Putamen (tissue), 1 donor: ENCODE data around the gene NME7.
A peak's percentile ranks its signal among the peaks of the same experiment; 100 is the strongest.
"Not testable (repeated sequence)": the region's sequence is repeated elsewhere in the genome, so short reads cannot be mapped to it uniquely, and the experiment has no call there.

Source experiments
- DNase-seq: peaks from one replicate; pipeline ENCODE4 v3.0.0-alpha.2; 2016; ENCODE audit warnings: low spot score

NME7 gene

DNA sequence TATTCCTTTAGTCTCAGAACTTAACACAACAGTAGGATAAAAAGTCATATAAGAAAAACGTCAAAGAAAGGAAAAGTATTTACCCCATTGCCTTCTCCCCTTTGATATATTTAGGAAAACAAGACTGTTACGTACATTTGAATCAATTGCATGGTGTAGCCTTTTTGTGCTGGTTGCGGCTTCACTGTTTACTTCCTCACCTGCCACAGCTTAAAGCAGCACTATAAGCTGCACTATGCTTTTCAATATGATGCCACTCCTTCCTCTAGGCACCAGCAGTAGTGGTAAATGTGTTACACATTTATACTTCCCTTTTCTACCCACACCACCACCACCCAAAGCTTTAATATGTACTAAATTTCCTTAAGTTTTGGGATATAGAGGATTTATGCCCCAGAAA, 150.0 kb downstream of the NME7 start:
- no peak for DNase-seq

DNA sequence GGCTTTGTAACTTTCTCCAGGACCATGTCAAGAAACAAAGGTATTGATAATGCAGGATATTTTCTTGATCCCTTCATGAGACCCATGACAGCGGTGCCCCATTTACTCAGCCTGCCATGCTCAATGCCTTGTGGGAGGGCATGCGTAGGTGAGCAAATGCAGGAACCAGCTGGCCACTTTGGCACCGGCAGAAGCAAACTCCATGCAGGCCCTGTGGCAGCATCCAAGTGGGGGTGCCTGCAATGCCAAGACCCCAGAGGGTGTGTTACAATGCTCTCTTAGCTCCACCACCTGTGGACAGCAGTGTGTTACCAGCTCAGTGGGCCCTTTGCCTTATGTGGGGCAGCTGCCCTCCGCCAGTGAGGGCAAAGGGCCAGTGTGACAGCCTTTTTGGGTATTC, 153.0 kb downstream of the NME7 start:
- no peak for DNase-seq

DNA sequence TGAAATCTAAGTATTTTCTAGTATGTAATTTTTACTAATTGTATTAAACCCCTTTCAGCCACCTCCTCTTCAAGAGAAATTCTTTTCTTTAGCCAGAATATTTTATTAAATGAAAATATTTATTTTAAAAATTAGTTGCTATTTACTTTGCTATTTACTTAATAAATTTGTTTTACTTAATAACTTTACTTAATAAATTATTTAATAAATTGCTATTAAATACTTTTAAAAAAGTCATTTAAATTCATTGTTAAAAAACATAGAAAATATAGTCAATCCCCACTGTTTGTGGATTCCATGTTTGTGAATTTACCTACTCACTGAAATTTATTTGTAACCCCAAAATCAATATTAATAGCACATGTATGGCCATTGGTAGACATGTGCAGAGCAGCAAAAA, 155.5 kb downstream of the NME7 start:
- no peak for DNase-seq

DNA sequence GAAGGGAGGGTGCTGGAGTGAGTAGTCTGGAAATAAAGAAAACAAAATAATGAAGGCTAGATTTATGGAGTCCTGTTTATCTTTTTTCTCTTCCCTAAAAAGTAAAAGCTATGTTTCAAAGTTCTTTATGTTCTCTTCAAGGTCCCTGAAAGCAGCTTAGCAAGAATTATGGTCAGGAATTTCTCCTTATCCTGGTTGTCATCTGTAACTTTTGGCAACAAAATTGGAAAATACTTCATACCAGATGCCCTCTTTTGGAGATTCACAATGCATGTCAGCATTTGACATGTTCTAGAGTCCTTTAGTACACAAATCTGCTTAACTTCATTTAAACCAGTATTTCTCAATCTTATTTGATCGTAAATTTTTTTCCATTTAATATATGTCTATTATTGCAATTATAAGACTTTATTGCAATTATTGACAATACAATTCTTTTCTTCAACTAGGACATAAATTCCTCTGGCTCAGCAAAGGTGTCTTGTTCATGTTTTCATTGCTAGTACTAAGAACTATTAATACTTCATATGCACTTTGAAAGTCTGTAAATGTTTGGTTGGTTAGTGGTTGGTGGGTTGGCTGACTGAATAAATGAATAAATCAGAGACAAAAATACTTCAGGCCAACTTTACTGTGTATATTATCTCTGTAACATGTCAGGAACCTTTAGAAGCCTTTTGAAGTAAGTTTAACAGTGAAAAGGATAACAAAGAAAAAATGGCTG, 159.6 kb downstream of the NME7 start:
- DNase-seq: no peak

DNA sequence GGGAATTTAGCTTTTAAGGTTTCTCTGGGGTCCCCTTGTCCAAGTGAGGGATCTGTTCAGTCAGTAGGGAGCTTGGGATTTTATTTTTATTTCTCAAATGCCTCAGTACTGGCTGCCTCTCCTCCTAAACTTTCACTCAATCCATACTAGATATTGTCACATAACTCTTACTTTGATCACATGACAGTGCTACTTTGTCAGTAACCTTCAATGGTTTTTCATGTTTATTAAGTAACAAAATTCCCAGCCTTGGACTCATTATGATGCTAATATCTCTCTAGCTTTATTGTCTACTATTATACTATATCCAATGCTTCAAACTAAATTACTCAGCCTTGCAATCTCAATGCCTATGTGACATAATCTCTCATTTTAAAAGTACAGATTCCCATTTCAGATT, 163.4 kb downstream of the NME7 start:
- no peak for DNase-seq

DNA sequence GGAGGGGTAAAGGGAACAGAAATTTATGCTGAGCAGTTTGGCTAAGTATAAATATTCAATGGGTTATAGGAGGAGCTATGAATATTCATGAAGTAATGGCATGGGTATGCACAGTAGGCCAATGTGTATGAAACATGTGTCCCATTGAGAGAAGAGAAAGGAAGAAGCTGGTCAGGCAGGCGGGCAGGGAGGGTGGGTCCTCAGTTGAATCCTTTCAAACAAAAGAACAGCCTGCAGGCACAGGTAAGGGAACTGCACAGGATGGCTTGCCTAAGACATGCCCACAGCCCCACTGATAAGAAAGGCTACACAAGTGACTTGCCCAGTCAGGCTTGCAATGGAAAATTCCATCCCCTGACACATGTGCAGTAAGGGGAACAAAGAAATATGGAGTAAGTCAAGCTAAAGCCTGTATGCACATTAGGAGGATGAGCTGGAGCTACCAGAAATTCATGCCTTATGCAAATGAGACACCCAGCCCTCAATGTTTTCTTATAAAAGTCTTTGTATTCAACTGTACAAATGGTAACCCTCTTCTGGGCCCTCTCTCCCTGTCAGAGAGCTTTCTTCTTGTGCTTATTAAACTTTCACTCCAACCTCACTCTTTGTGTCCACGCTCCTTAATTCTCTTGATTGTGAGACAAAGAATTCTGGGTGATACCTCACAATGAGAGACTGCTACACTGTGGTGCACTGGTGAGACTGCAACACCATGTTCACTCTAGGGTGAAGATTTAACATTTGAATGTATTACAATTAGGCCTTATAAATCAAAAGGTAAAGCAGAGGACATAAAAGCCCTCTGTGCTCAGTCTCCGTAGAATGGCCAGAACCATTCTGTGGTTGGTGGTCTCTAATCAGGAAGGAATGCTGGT, 164.6 kb downstream of the NME7 start:
- DNase-seq: no peak

DNA sequence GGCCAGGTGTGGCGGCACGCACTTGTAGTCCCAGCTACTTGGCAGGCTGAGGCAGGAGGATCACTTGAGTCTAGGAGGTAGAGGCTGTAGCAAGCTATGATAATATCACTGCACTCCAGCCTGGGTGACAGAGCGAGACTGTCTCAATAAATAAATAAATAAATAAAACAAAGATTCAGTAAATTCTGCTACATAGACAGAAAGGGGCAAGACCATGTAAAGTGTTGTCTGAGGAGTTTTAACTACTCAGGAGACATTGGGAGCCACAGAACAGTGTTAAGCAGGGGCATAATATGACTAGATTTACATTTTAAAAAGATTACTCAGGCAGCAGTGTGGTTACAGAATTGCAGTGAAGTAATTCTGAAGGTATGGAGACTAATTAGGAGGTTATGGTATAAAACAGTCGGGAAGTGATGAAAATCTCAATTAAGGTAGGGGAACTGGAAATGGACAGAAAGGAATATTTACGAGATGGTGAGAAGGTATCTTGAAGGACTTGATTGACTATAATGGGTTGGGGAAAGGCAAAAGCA, 166.4 kb downstream of the NME7 start:
- no peak for DNase-seq

DNA sequence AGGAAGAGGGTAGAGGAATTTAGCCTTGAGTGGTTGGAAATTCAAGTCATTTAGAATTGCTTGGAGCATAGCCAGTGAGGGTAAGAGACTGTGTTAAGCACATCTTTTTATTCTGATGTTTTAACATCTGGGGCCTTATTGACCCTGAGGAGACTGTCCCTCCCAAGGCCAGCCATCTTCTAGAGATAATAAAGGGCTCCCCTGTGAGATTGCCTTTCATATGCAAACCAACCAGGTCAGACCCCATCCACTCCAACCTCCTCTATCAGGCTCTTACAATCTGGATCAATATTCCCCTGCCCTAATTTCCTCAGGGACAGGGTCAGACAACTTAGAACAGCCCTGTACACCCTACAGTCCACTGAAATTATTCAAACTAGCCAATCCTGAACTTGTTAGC, 167.3 kb downstream of the NME7 start:
- DNase-seq: no peak

DNA sequence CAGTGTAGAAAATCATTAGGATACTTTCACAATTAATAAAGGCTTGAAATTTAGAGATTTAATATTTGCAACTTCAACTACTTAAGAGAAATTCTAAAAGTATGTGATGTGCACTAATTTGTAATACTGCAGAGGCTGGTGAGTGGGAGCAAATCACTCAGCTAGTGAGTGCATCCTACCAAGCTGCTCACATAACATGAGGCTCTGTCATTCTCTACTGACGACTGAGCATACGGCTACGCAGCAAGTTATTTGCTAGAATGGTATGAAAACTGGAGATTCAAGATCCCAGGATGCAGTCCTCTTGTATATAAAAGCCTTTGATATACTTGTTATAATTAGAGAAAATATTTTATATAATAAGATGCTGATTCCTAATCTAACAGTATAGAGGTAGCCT, 171.0 kb downstream of the NME7 start:
- DNase-seq: peak; percentile 67

DNA sequence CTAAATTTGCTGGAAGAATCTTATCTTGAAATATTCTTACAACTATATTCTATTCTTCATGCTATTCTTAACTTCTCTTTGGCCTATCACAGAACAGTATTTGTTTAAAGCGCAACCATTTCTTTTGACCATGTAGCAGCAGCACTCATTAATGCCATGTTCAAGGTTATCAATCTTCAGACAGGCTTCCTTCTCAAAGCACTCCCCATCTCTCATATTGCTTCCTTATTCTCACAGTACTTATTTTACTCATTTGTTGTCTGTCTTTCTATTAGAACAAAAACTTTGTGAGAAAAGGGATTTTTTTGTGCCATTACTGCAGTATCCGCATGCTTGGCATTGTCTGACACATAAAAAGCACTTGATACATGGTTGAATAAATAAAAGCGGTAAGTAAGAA, 171.4 kb downstream of the NME7 start:
- DNase-seq: no peak

DNA sequence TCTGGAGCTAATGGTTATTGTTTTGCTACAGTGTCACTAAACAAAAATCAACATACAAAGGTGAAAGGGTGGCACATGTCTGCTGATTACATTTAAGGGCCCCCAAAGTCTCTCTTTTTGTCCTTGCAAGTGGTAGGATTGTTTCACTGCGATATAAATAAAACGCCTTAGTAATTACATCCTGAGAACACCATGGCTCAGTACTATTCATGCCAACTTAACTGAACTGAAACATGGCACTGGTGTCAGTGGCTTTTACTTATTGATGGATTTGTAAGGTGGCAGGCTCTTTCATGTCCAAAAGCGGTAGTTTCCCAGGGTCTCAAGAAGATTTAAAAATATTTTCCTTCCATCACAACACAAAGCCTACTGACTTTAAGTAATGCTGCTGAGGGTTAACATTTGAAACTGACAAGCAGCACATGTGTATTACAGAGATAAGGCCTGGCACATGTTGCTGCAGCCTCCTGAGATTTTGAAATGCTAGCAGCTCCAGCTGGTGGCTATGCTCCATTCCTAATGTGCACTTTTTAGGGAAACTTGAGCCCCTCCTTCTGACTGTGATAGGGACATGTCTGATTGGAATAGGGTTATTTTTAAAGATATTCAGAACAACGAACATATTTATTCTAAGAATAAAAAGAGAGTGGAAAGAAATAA, 174.3 kb downstream of the NME7 start:
- no peak for DNase-seq

DNA sequence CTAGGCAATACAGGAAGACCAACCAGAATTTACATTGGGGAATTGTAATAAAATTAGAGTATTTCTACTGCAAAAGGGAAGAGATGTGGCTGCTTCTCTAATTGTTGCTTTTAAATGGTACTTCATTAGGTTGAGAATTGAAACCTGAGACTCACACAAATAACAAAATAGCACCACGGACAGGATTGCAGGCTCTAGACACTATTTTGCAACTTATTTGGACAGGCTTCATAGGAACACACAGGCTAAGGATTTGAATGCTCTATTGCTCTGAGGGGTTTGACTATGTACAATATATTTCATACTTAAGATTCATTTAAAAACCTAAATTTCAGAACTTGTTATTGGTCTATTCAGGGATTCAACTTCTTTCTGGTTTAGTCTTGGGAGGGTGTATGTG, 181.5 kb downstream of the NME7 start:
- no peak for DNase-seq

DNA sequence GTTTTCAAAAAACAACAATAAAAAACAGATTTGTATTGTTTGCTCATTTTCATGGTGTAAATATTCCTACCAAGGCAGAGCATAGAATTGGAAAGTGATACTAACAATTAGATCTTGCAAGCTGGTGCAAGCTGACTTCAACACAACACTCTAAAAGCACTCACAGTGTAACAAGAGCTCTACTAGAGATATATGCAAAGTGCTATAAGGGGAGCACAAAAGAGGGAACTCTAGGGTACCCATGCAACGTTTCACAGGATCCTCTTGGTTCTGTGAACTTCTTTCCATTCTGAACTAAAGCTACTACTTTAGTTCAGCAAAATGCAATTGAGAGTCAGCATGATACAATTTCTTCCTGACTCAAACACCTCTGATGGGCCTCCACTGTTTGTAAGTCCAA, 182.8 kb downstream of the NME7 start:
- no peak for DNase-seq

DNA sequence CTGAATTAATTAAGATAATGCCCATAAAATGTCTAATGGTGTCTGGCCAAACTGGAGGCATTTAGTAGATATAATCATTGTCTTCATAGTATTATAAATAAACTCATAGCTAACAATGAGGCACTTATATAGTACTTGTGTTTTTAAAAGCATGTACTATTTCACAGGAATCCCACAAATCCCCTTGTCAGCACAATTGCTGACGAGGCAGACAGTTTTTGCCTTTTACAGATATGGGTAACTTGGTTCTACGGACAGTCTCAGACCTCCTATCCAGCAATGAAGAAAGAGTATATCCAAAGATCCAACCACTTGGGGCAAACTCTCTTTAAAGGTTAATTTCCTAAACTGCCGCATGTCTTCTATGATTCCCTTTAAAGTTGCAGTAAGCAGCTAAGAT, 187.4 kb downstream of the NME7 start:
- DNase-seq: no peak

DNA sequence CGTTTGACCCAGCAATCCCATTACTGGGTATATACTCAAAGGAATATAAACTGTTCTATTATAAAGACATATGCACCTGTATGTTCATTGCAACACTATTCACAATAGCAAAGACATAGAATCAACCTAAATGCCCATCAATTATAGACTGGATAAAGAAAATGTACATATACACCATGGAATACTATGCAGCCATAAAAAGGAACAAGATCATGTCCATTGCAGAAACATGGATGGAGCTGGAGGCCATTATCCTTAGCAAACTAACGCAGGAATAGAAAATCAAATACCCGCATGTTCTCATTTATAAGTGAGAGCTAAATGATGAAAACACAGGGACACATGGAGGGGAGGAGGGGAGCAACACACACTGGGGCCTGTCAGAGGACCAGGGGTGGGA, 188.2 kb downstream of the NME7 start:
- not testable (repeated sequence) for DNase-seq

DNA sequence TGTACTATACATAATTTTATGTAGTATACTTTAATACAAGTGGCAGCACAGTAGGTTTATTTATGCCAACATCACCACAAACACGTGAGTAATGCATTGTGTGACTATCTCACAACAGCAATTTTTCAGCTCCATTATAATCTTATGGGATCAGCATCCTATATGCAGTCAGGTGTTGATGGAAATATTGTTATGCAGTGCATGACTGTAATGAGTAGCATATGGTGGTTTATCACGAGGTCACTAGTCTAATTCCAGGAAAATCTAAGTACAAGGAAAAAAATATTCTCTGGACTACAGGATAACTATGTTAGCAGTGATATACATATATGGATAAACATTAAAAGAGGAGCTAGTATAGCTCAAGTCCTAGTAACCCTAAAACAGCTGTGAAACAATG, 192.1 kb downstream of the NME7 start:
- DNase-seq: no peak

DNA sequence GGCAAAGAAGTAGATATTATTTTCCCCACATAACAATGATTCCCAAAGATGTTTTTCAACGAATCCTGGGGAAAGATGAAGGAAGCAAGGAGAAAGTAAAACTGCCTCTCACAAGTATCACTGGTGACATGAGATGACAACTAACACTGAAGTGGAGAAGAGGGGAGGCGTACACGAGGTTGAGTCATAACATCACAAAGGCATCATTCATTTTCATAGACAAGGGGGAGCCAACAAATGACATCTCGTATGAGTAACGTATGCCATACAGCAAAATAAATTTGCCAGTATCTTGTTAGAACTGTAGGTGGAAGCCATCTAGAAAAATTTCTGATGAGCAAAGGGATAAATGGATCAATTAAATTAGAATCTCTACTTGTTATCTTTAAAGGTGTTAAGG, 204.5 kb downstream of the NME7 start:
- peak; percentile 87 for DNase-seq

DNA sequence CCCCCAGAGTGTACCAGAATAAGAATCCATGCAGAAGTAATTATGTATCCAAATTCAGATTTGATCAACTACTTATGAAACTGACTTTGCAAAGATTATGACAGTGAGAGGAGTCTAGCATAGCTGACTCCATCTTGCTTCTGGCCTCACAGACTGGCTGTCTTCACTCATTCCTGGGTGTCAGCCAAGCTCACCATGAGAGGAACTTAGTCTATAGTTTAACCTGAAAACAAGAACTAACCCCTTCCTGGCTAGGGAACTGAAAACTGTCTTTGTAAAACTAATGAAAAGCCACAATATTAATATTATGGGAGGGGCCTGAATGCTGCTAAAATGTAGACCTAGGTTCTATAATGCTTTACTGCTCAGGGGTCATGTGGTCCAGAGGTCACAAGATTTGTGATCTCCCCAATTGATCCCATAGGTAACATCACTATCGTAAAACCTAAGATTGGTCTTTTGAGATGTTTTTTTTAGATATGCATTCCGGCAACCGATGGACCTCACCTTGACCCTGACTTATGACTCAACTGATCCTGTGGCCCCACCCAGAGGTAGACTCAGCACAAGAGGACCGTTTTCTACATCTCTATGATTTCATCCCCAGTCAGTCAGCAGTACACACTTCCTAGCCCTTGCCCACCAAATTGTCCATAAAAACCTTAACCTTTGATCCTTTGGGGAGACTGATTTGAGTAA, 206.0 kb downstream of the NME7 start:
- no peak for DNase-seq

DNA sequence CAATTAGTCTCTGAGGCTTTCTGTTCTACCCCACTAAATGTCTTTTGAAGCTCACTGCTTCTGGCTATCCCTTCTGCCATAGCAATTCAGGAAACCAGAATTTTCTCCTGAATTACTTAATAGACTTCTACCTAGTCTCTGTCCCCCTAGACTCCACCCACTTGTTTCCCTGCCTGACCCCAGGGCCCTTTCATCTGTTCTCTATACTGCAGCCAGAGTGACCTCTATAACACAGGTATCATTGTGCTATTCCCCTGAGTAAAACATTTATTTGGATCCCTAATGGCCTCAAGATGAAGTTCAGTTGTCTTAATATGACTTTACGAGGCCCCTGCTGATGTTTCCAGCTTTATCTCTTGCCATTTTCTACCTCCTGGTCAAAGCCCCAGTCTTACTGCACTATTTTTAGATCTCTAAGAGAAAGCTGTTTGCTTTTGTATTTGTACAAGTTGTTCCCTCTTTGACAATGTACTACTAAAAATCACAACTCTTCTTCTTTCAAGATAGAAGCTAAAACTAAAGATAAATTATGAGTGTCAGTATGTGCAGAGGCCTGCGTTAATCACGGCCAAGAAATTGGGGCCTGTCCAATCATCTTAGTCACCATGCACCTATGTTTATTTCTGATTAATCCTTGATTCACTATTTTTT, 206.6 kb downstream of the NME7 start:
- no peak for DNase-seq

DNA sequence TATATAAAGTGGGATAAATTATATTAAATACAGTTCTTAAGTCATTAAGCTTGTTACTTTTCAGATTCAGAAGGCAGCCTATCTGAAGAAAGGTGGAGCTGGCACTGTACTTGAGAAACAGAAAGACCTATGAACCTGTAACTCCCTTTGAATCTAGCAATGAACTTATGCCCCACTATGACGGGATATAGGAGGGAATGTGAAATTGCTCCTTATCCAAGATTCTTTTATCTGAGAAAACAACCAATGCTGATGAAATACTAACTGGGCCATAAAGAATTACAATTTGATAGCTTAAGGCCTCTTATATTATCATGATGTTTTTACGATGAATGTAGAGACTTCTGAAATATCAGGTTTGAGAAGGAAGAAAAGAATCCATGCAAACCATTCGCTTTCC, 211.0 kb downstream of the NME7 start:
- no peak for DNase-seq

DNA sequence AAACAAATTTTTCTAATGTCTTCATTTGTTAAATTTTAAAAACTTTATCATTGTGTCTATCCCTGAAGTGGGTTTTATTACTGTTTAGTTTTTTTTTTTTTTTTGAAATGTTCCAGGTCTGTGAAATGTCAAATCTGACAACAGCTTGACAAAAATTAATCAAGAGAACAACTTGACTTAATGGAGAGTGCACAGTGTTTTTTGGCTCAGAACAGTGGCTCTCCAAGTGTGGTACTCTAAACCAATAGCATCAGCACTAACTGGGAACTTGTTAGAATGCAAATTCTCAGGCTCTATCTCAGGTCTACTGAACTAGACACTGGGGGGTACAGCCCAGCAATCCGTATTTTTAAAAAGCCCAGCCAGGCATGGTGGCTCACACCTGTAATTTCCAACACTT, 211.9 kb downstream of the NME7 start:
- no peak for DNase-seq
